Heart left ventricle (tissue), 13 donors: ENCODE measurements around the gene ECSCR.

Source experiments
- CTCF ChIP-seq, 12 donors: fragments of 200-600 bp; sonication (generic) in 4 of 12; IDR thresholded peaks; one replicate each; pipeline versions ENCODE4 v1.5.0 to v1.8.0; 2018 to 2022; ENCODE audit warnings: antibody characterized with exemption in 12 of 12, mild to moderate bottlenecking in 5 of 12
- POLR2A ChIP-seq, 2 donors: fragments of 450-650 bp; IDR thresholded peaks; one replicate each; pipeline ENCODE4 v1.6.1; 2017; ENCODE audit warnings: antibody characterized with exemption in 2 of 2, mild to moderate bottlenecking in 2 of 2, moderate library complexity in 2 of 2
- donor health status: ischemic (EF 13 %, LVEDD 7.1; RV severe dilation, severe dysfunction).
- donor health status: DM: no; HTN: yes; CAD: no.
- donor health status: DM: no; HTN: no; CAD: no.
- donor health status: ischemic (EF 25% LVEDD 6.9; RV normal size, moderate dysfunction).
- donor health status: ischemic (EF 25% LVEDD 5.7; RV mildly dilated, moderate dysfunction).
- donor health status: ischemic (EF 35%, LVEDD 5.7; RV mildly dilated, moderate dysfunction).
- donor health status: nonischemic (EF 11% LVEDD 7.7; RV severe dilation, severe dysfunction).
- donor health status: DM: yes; HTN: yes; CAD: no.
- donor health status: PGD.
- donor health status: ischemic (EF 29% LVEDD 5.4; RV normal size, mild dysfunction).
- donor health status: nonischemic (EF 23%, LVEDD 6.1; RV moderate dilation, normal function).

DNA sequence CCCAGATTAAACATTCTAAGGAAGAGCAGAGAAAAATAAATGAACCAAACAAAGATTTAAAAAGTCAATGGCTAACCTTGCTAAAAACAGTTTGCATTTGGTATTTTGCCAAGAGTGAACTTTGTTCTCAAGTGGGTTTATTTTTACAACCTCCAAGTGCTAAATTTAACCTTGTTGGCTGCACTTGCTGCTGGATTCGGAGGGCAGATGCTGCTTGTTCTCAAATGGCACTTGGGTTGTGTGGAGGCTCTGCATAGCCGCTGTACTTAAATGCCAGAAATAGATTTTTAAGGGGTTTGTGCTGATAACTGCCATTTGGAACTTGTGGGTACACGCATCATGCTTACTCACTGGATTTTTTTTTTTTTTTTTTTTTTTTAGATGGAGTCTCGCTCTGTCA, 45.3 kb downstream of the ECSCR start:
- TF ChIP-seq POLR2A (IDR thresholded peaks at IDR 0.05), result no peak
- no peak for TF ChIP-seq CTCF (IDR thresholded peaks at IDR 0.05)
